Panc1 (cell line): ENCODE measurements around the gene ITFG2.

Source experiments
- CTCF ChIP-seq: fragments of 450-650 bp; IDR thresholded peaks from 2 replicates; pipeline ENCODE4 v1.5.1; 2017; ENCODE audit warnings: mild to moderate bottlenecking
- SIN3A ChIP-seq: IDR thresholded peaks from 2 replicates; pipeline ENCODE4 v1.6.1; 2012; ENCODE audit warnings: low read depth, mild to moderate bottlenecking, low read length, moderate library complexity, borderline replicate concordance; ENCODE audit not compliant: insufficient read depth

GRCh38 chr12:2860170-2860569 lies 47.7 kb downstream of the ITFG2 start:
- TF ChIP-seq SIN3A: no peak
- TF ChIP-seq CTCF: no peak
